Coronary artery (tissue), 2 donors: ENCODE results near the gene SPATA13.

Source experiments
- DNase-seq: peaks from one replicate; pipeline ENCODE4 v3.0.0-alpha.2; 2017; ENCODE audit warnings: low spot score
- H3K27ac ChIP-seq, 2 donors: fragments of 200-600 bp; sonication (generic); one replicate each; pipeline ENCODE4 v1.5.1; 2016 to 2019
- H3K4me3 ChIP-seq: fragments of 200-600 bp; sonication (generic); 2 replicates; pipeline ENCODE4 v1.5.1; 2016; ENCODE audit warnings: mild to moderate bottlenecking, moderate library complexity
- TF ChIP-seq, protein P1 (sequence below): fragments of 200-600 bp; sonication (generic); IDR thresholded peaks from one replicate; pipeline ENCODE4 v1.5.1; 2019; ENCODE audit warnings: antibody characterized with exemption

SPATA13 gene

DNA sequence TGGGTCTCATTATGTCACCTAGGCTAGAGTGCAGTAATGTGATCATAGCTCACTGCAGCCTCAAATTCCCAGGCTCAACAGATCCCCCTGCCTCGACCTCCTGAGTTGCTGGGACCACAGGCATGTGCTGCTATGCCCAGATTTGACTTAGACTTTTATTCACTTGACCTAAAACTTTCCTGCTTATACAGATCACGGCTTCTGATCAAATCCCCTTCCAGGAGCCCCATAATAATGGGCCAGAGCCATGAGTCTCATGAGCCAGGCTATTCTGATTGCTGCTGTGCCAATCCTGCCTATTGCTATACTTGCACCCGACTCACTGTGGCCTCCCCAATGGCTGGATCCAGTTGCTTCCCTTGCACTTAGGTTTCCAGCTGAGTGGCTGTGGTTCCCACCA lies 190.9 kb downstream of the SPATA13 start:
- Histone ChIP-seq H3K4me3 (no peak overlapping the region), H3K27ac (no peak overlapping the region)
- TF ChIP-seq, protein P1, sequence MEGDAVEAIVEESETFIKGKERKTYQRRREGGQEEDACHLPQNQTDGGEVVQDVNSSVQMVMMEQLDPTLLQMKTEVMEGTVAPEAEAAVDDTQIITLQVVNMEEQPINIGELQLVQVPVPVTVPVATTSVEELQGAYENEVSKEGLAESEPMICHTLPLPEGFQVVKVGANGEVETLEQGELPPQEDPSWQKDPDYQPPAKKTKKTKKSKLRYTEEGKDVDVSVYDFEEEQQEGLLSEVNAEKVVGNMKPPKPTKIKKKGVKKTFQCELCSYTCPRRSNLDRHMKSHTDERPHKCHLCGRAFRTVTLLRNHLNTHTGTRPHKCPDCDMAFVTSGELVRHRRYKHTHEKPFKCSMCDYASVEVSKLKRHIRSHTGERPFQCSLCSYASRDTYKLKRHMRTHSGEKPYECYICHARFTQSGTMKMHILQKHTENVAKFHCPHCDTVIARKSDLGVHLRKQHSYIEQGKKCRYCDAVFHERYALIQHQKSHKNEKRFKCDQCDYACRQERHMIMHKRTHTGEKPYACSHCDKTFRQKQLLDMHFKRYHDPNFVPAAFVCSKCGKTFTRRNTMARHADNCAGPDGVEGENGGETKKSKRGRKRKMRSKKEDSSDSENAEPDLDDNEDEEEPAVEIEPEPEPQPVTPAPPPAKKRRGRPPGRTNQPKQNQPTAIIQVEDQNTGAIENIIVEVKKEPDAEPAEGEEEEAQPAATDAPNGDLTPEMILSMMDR: no peak
- no peak for DNase-seq

- H3K27ac ChIP-seq: no peak overlapping the region
- H3K4me3 ChIP-seq: no peak overlapping the region
- no peak for DNase-seq
- TF ChIP-seq, protein P1: no peak
Observed at GRCh38 chr13:24353736-24354135, 193.2 kb downstream of the SPATA13 start.

DNA sequence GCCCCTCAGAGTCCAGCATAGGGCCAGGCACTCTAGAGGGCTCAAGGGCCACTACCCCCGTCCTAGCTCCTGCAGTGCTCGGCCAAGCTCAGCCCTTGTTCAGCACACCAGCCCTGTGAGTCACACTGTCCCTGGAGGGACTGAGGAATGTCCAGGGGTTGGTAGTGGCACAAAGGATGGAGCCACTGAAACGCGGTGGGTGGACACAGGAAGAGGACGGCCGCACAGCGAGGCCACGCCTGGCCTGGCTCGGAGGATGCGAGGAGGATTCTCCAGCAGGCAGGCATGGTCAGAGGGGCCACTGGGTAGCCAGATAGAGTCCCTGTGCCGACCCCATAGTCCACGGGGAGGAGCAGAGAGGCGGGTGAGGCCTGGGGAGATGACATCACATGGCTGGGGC lies 194.6 kb downstream of the SPATA13 start:
- no peak for DNase-seq
- TF ChIP-seq, protein P1: no peak
- no peak overlapping the region for H3K4me3 ChIP-seq
- H3K27ac ChIP-seq: no peak overlapping the region

GRCh38 chr13:24356270-24356669 lies 195.8 kb downstream of the SPATA13 start:
- TF ChIP-seq, protein P1: no peak
- DNase-seq: no peak
- no peak overlapping the region for H3K27ac ChIP-seq
- H3K4me3 ChIP-seq: no peak overlapping the region
